ENCODE data around the gene HBG2.

The HBG2 gene

GRCh38 chr11:5224538-5225479 lies 29.8 kb downstream of the HBG2 start:
- ChIA-PET CTCF (no interaction called here), POLR2A (no interaction called here)
- DNase-seq (ENCODE audit: extremely low spot score): no peak
- TF ChIP-seq HDGF (IDR thresholded peaks at IDR 0.05; ENCODE audit: borderline replicate concordance): no peak
- TF ChIP-seq L3MBTL2 (conservative IDR thresholded peaks at IDR 0.05): no peak
- no peak for TF ChIP-seq ELF4 (IDR thresholded peaks at IDR 0.05)
- TF ChIP-seq NFRKB (IDR thresholded peaks at IDR 0.05): no peak
- TF ChIP-seq SUZ12 (IDR thresholded peaks at IDR 0.05): no peak
- no peak for TF ChIP-seq FOXM1 (IDR thresholded peaks at IDR 0.05; ENCODE audit: borderline replicate concordance)
- TF ChIP-seq ZNF384 (IDR thresholded peaks at IDR 0.05): no peak
- TF ChIP-seq PKNOX1 (IDR thresholded peaks at IDR 0.05): no peak
- no peak for TF ChIP-seq LEF1 (IDR thresholded peaks at IDR 0.05; ENCODE audit: borderline replicate concordance)
- no peak for TF ChIP-seq FOXK2 (IDR thresholded peaks at IDR 0.05)
- no peak for TF ChIP-seq TARDBP (IDR thresholded peaks at IDR 0.05)
- TF ChIP-seq BHLHE40 (IDR thresholded peaks at IDR 0.05; ENCODE audit: borderline replicate concordance): no peak
- TF ChIP-seq CTBP1 (IDR thresholded peaks at IDR 0.05; ENCODE audit: borderline replicate concordance): no peak
- no peak for TF ChIP-seq SP1 (IDR thresholded peaks at IDR 0.05)

- TF ChIP-seq ELF4 (IDR thresholded peaks at IDR 0.05) (no peak), PKNOX1 (IDR thresholded peaks at IDR 0.05) (no peak), SP1 (IDR thresholded peaks at IDR 0.05) (no peak), L3MBTL2 (conservative IDR thresholded peaks at IDR 0.05) (no peak), LEF1 (IDR thresholded peaks at IDR 0.05; ENCODE audit: borderline replicate concordance) (no peak), BHLHE40 (IDR thresholded peaks at IDR 0.05; ENCODE audit: borderline replicate concordance) (no peak), FOXK2 (IDR thresholded peaks at IDR 0.05) (no peak), ZNF384 (IDR thresholded peaks at IDR 0.05) (no peak), FOXM1 (IDR thresholded peaks at IDR 0.05; ENCODE audit: borderline replicate concordance) (no peak), CTBP1 (IDR thresholded peaks at IDR 0.05; ENCODE audit: borderline replicate concordance) (no peak), NFRKB (IDR thresholded peaks at IDR 0.05) (no peak), FOXA1 (IDR thresholded peaks at IDR 0.05) (no peak), HDGF (IDR thresholded peaks at IDR 0.05; ENCODE audit: borderline replicate concordance) (no peak)
- ChIA-PET POLR2A (no interaction called here), CTCF (no interaction called here)
- no peak for DNase-seq (ENCODE audit: extremely low spot score)
Measured at GRCh38 chr11:5223686-5224085, 30.9 kb downstream of the HBG2 start.

- DNase-seq (ENCODE audit: extremely low spot score): no peak
- ChIA-PET CTCF (no interaction called here), POLR2A (no interaction called here)
- no peak for TF ChIP-seq HDGF (IDR thresholded peaks at IDR 0.05; ENCODE audit: borderline replicate concordance)
- TF ChIP-seq FOXK2 (IDR thresholded peaks at IDR 0.05): no peak
- no peak for TF ChIP-seq SUZ12 (IDR thresholded peaks at IDR 0.05)
- TF ChIP-seq FOXM1 (IDR thresholded peaks at IDR 0.05; ENCODE audit: borderline replicate concordance): no peak
- TF ChIP-seq SP1 (IDR thresholded peaks at IDR 0.05): no peak
- no peak for TF ChIP-seq LEF1 (IDR thresholded peaks at IDR 0.05; ENCODE audit: borderline replicate concordance)
- TF ChIP-seq FOXA1 (IDR thresholded peaks at IDR 0.05): no peak
- TF ChIP-seq BHLHE40 (IDR thresholded peaks at IDR 0.05; ENCODE audit: borderline replicate concordance): no peak
- TF ChIP-seq TARDBP (IDR thresholded peaks at IDR 0.05): no peak
- no peak for TF ChIP-seq PKNOX1 (IDR thresholded peaks at IDR 0.05)
- TF ChIP-seq ZNF384 (IDR thresholded peaks at IDR 0.05): no peak
- TF ChIP-seq CTBP1 (IDR thresholded peaks at IDR 0.05; ENCODE audit: borderline replicate concordance): no peak
- no peak for TF ChIP-seq ELF4 (IDR thresholded peaks at IDR 0.05)
- no peak for TF ChIP-seq ARNT (IDR thresholded peaks at IDR 0.05)
Measured at GRCh38 chr11:5223146-5223545, 31.4 kb downstream of the HBG2 start.

- CTCF ChIA-PET: no interaction called here
Measured at GRCh38 chr11:5210376-5210885, 44.1 kb downstream of the HBG2 start.

More at GRCh38 chr11:5210376-5210885, 44.1 kb downstream of the HBG2 start:
- TF ChIP-seq FOXK2 (IDR thresholded peaks at IDR 0.05) (no peak), PKNOX1 (IDR thresholded peaks at IDR 0.05) (no peak), NFRKB (IDR thresholded peaks at IDR 0.05) (no peak), ARNT (IDR thresholded peaks at IDR 0.05) (no peak), SUZ12 (IDR thresholded peaks at IDR 0.05) (no peak), TARDBP (IDR thresholded peaks at IDR 0.05) (no peak), ELF4 (IDR thresholded peaks at IDR 0.05) (no peak), BHLHE40 (IDR thresholded peaks at IDR 0.05; ENCODE audit: borderline replicate concordance) (no peak), FOXA1 (IDR thresholded peaks at IDR 0.05) (no peak), FOXM1 (IDR thresholded peaks at IDR 0.05; ENCODE audit: borderline replicate concordance) (no peak), L3MBTL2 (conservative IDR thresholded peaks at IDR 0.05) (no peak), CTBP1 (IDR thresholded peaks at IDR 0.05; ENCODE audit: borderline replicate concordance) (no peak)
- POLR2A ChIA-PET: no interaction called here
- DNase-seq (ENCODE audit: extremely low spot score): no peak
